NCI-H1048 (cell line): Measurements from ENCODE around the gene TCF12.

Experiments used
- DNase-seq: peaks from one replicate; lab custom pipeline; 2025; lab: John Stamatoyannopoulos, UW

Gene TCF12

GRCh38 chr15:57297630-57298029 lies 379.2 kb downstream of the TCF12 start:
- no peak for DNase-seq

GRCh38 chr15:57298204-57298603 lies 379.8 kb downstream of the TCF12 start:
- no peak for DNase-seq

- no peak for DNase-seq
Measured at GRCh38 chr15:57298843-57299550, 380.6 kb downstream of the TCF12 start.

GRCh38 chr15:57301307-57301706 lies 382.9 kb downstream of the TCF12 start:
- no peak for DNase-seq

GRCh38 chr15:57302640-57303257 lies 384.3 kb downstream of the TCF12 start:
- no peak for DNase-seq

GRCh38 chr15:57305009-57305408 lies 386.6 kb downstream of the TCF12 start:
- DNase-seq = no peak

GRCh38 chr15:57306161-57306943 lies 387.9 kb downstream of the TCF12 start:
- DNase-seq = peak; percentile 14

- DNase-seq = no peak
Measured at GRCh38 chr15:57306944-57307411, 388.5 kb downstream of the TCF12 start.

GRCh38 chr15:57307527-57308169 lies 389.2 kb downstream of the TCF12 start:
- DNase-seq = no peak

- DNase-seq = no peak
Measured at GRCh38 chr15:57308170-57308545, 389.7 kb downstream of the TCF12 start.

- DNase-seq = no peak
Measured at GRCh38 chr15:57309856-57310760, 391.7 kb downstream of the TCF12 start.

GRCh38 chr15:57310876-57311275 lies 392.4 kb downstream of the TCF12 start:
- DNase-seq = no peak

GRCh38 chr15:57312006-57312317 lies 393.5 kb downstream of the TCF12 start:
- DNase-seq = no peak

- peak; percentile 67 for DNase-seq
Measured at GRCh38 chr15:57312318-57313133, 394.1 kb downstream of the TCF12 start.

GRCh38 chr15:57313134-57313483 lies 394.7 kb downstream of the TCF12 start:
- DNase-seq = no peak

GRCh38 chr15:57314221-57314620 lies 395.8 kb downstream of the TCF12 start:
- no peak for DNase-seq

- no peak for DNase-seq
Measured at GRCh38 chr15:57316451-57316850, 398.0 kb downstream of the TCF12 start.

- DNase-seq = no peak
Measured at GRCh38 chr15:57319226-57319918, 400.9 kb downstream of the TCF12 start.

- DNase-seq = no peak
Measured at GRCh38 chr15:57319919-57320560, 401.6 kb downstream of the TCF12 start.
